ENCODE data around the gene PCDHGA5.

- TF ChIP-seq CTCF (IDR thresholded peaks at IDR 0.05) (no peak), POLR2A (IDR thresholded peaks at IDR 0.05) (no peak), POLR2AphosphoS5 (IDR thresholded peaks at IDR 0.05) (no peak)
These were observed 20.7 kb downstream of the PCDHGA5 start for GRCh38 chr5:141384471-141385267.

All from transverse colon (tissue), 4 donors.